Measurements from ENCODE around the gene GJB6. TPM values are rescaled to one million over a fixed set of nuclear protein-coding genes. Genes with fewer than 3 reads are reported as not detected.

The GJB6 gene
- total RNA-seq, 1 donor from 2014 or later = not detected

GRCh38 chr13:20186771-20187170 lies 45.3 kb downstream of the GJB6 start:
- H3K4me1 Mint-ChIP-seq (ENCODE audit: unreplicated experiment) = peaks cover under 1% of the 10 kb centered on the region
- TF ChIP-seq CTCF (IDR thresholded peaks at IDR 0.05) = no peak

DNA sequence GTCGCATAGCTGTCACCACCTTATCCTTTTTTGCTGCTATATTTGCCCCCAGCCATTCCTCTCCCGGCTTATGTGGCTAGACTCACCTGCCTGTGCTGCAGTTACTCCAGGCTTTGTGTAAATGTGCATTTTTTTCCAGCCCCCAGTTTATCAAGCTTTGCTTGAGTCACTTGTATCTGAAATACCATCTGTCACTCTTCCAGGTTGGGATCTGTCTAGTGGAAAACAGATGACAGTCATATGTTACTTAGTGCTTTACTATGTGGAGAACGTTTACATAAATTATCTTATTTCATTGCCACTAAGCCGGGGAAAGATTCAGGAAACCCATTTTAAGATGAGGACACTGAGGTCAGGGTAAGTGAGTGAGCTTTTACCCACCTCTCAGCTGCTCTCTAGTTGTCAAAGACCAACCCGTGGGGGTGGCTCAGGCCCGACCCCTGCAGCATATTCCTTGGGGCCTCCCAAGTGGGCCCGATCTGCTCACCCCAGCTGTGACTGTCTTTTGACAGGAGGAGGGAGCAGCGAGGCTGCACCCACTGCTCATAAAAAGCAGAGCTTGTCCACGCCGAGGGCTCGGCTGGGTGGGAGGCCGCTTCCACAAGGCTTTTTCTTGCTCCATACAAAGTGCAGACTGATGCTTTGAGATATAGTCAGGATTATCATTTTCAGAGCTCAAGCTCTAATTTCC lies 46.6 kb downstream of the GJB6 start:
- DNase-seq (ENCODE audit: extremely low spot score, unreplicated experiment) = no peak
- Mint-ChIP-seq H3K27ac (ENCODE audit: unreplicated experiment) (no peak overlapping the region), H3K36me3 (ENCODE audit: unreplicated experiment) (no peaks in the 10 kb centered on the region), H3K9me3 (ENCODE audit: unreplicated experiment) (no peaks in the 10 kb centered on the region), H3K4me1 (ENCODE audit: unreplicated experiment) (no peaks in the 10 kb centered on the region), H3K27me3 (ENCODE audit: unreplicated experiment) (peaks cover 67% of the 10 kb centered on the region), H3K4me3 (ENCODE audit: unreplicated experiment) (no peak overlapping the region)
- TF ChIP-seq CTCF (IDR thresholded peaks at IDR 0.05) = no peak

More at GRCh38 chr13:20186771-20187170, 45.3 kb downstream of the GJB6 start:
- H3K36me3 Mint-ChIP-seq (ENCODE audit: unreplicated experiment) = no peaks in the 10 kb centered on the region
- H3K9me3 Mint-ChIP-seq (ENCODE audit: unreplicated experiment) = no peaks in the 10 kb centered on the region
- no peak overlapping the region for H3K4me3 Mint-ChIP-seq (ENCODE audit: unreplicated experiment)
- H3K27me3 Mint-ChIP-seq (ENCODE audit: unreplicated experiment) = peaks cover 66% of the 10 kb centered on the region
- H3K27ac Mint-ChIP-seq (ENCODE audit: unreplicated experiment) = no peak overlapping the region
- DNase-seq (ENCODE audit: extremely low spot score, unreplicated experiment) = no peak

GRCh38 chr13:20182231-20182846 lies 49.8 kb downstream of the GJB6 start:
- Mint-ChIP-seq H3K36me3 (ENCODE audit: unreplicated experiment) (no peaks in the 10 kb centered on the region), H3K27me3 (ENCODE audit: unreplicated experiment) (peaks cover 76% of the 10 kb centered on the region), H3K4me1 (ENCODE audit: unreplicated experiment) (no peaks in the 10 kb centered on the region), H3K4me3 (ENCODE audit: unreplicated experiment) (no peak overlapping the region), H3K9me3 (ENCODE audit: unreplicated experiment) (no peaks in the 10 kb centered on the region), H3K27ac (ENCODE audit: unreplicated experiment) (no peak overlapping the region)
- peak; percentile 86 for TF ChIP-seq CTCF (IDR thresholded peaks at IDR 0.05)
- DNase-seq (ENCODE audit: extremely low spot score, unreplicated experiment) = no peak

- H3K4me1 Mint-ChIP-seq (ENCODE audit: unreplicated experiment) = no peaks in the 10 kb centered on the region
- no peaks in the 10 kb centered on the region for H3K36me3 Mint-ChIP-seq (ENCODE audit: unreplicated experiment)
- DNase-seq (ENCODE audit: extremely low spot score, unreplicated experiment) = no peak
- no peak for TF ChIP-seq CTCF (IDR thresholded peaks at IDR 0.05)
- no peaks in the 10 kb centered on the region for H3K9me3 Mint-ChIP-seq (ENCODE audit: unreplicated experiment)
- no peak overlapping the region for H3K4me3 Mint-ChIP-seq (ENCODE audit: unreplicated experiment)
- peaks cover 70% of the 10 kb centered on the region for H3K27me3 Mint-ChIP-seq (ENCODE audit: unreplicated experiment)
- no peak overlapping the region for H3K27ac Mint-ChIP-seq (ENCODE audit: unreplicated experiment)
These were observed 50.9 kb downstream of the GJB6 start for GRCh38 chr13:20181188-20181587.

GRCh38 chr13:20178156-20178555 lies 54.0 kb downstream of the GJB6 start:
- no peak for DNase-seq (ENCODE audit: extremely low spot score, unreplicated experiment)
- Mint-ChIP-seq H3K4me1 (ENCODE audit: unreplicated experiment) (peaks cover 9% of the 10 kb centered on the region), H3K36me3 (ENCODE audit: unreplicated experiment) (no peaks in the 10 kb centered on the region), H3K4me3 (ENCODE audit: unreplicated experiment) (no peak overlapping the region), H3K27me3 (ENCODE audit: unreplicated experiment) (peaks cover 61% of the 10 kb centered on the region), H3K27ac (ENCODE audit: unreplicated experiment) (no peak overlapping the region), H3K9me3 (ENCODE audit: unreplicated experiment) (no peaks in the 10 kb centered on the region)
- TF ChIP-seq CTCF (IDR thresholded peaks at IDR 0.05) = no peak
